Measurements from ENCODE around the gene ATXN2.

DNA sequence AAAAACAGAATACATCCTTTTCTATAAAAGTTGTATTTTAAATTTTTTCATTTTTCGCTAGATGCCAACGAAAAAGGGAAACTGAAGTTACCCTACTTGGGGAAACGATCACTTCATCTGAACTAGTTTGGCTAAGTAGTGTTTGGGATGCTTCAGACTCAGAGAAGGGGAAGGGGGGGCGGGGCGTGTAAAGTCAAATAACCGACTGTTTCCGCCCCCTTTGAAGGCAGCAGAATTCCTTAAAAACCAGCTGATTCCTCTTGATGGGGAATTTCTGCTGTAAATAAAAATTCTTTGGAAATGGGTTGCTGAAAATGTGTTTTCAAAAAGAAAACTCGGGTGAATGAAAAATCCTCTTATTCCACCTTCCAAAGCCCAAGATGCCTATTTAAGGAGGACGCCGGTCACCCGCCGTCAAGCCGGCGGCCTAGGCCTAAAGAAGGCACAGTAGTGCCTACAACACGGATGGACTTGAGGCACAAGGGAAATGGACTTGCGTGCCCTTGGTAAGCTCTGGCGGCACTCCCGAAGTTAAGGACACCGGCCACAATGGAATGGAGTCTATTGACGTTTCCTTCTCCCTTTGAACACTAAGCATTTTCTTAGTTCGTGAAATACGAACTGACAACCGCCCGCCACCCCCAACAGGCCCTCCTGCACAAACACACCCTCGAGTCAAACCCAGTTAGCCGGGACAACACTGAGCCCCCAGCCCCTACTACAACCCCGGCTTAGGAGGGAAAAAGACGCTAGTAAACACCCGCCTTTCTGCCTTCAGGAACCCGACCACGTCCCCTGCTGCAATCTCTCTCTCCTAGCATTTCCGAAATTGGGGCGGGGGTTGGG, 1.9 kb downstream of the ATXN2 start:
- TF ChIP-seq POLR2A (IDR thresholded peaks at IDR 0.05) (no peak), POLR2AphosphoS5 (IDR thresholded peaks at IDR 0.05) (peak in 2 of 3 donors; percentile 55 to 67)
- TF ChIP-seq, protein P1, sequence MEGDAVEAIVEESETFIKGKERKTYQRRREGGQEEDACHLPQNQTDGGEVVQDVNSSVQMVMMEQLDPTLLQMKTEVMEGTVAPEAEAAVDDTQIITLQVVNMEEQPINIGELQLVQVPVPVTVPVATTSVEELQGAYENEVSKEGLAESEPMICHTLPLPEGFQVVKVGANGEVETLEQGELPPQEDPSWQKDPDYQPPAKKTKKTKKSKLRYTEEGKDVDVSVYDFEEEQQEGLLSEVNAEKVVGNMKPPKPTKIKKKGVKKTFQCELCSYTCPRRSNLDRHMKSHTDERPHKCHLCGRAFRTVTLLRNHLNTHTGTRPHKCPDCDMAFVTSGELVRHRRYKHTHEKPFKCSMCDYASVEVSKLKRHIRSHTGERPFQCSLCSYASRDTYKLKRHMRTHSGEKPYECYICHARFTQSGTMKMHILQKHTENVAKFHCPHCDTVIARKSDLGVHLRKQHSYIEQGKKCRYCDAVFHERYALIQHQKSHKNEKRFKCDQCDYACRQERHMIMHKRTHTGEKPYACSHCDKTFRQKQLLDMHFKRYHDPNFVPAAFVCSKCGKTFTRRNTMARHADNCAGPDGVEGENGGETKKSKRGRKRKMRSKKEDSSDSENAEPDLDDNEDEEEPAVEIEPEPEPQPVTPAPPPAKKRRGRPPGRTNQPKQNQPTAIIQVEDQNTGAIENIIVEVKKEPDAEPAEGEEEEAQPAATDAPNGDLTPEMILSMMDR (IDR thresholded peaks at IDR 0.05 in 8 of 11, conservative IDR thresholded peaks at IDR 0.05 in 3 of 11) = no peak
